ENCODE results near the gene WFIKKN2. TPM values are rescaled to one million over a fixed set of nuclear protein-coding genes. Genes with fewer than 3 reads are reported as not detected.

Gene WFIKKN2
- total RNA-seq, 1 experiment from 2014 or later: 0.05 TPM

DNA sequence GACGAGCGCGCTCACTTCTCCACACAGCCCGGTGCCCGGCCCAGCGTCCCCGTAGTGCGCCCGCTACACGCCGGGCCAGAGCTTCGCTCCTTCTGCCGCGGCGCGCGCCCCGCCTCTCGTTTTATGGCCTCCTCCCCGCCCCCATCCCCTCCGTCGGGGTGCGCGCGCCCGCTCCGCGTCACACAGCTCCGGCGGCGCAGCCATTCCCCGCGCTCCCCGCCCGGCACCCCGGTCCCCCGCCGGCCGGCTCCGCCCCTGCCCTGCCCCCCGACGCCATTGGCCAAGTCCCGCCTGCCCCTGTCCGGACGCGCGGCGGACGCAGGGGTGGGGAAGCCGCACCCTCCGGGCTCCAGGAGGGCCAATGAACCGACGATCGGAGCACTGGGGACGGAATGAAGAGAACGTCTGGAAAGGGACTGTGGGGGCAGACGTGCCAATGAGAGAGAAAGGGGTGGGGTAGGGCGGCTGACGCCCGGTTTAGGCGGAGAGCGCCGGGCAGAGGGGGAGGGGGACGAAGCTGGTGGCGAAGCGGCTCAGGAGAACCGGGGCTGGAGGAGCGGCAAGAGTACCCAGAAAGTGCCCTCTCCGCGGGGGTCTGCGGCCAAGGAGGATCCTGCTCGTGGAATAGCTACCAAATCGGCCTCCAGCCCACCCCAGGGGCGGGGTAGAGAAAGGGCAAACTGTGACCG, 31.0 kb downstream of the WFIKKN2 start, which contains the start of gene TOB1:
TOB1 (minus strand) TSS at position 94 of the 689 bp plus-strand sequence. CDS start 2,337 bp downstream, outside the sequence.
- peak; percentile 96 for DNase-seq (ENCODE audit: low read depth, low spot score)
- no peaks in the 10 kb centered on the region for H3K27me3 ChIP-seq (ENCODE audit: insufficient read depth, low read length)
- intact Hi-C loops (cut with micrococcal nuclease): loop anchor here (2.0 to 10.0 kb wide), 3 partner anchors 232 to 286 kb away; partner anchors contain the start of genes ABCC3, NME1 and SPAG9
- H4K20me1 ChIP-seq (ENCODE audit: insufficient read depth): peaks cover 23% of the 10 kb centered on the region
- BruUV-seq (replicated peaks): no TSS peak
- ChIA-PET RAD21 (ENCODE audit: low non-redundant PET in 1 of 2, low total read pairs in 2 of 2, uncharacterized antibody in 2 of 2, unreplicated experiment in 2 of 2) (interaction anchor here (0.9 to 1.4 kb wide), 4 partner anchors 78 to 83 kb away, joined by 4 read pairs; no protein-coding TSS in a partner anchor), CTCF (interaction anchor here (0.7 to 2.4 kb wide), 14 partner anchors 9 to 387 kb away, joined by 3 to 20 read pairs (median 4); partner anchors contain the start of gene NME1), POLR2A (interaction anchor here (0.6 to 6.1 kb wide), 63 partner anchors 9 to 569 kb away, joined by 3 to 89 read pairs (median 5); partner anchors contain the start of genes LUC7L3, NME1, NME2 and SPAG9)
- H3K36me3 ChIP-seq (ENCODE audit: control insufficient read depth in 1 of 2, insufficient read depth in 2 of 2, low read length in 2 of 2): peaks cover 11 to 13% of the 10 kb centered on the region in 2 experiments
- H3K4me1 ChIP-seq (ENCODE audit: control insufficient read depth in 1 of 2, insufficient read depth in 2 of 2, low read length in 2 of 2): peaks cover 17 to 36% of the 10 kb centered on the region in 2 experiments
- peak; percentile 81 for ATAC-seq
- peak within 1 kb of the TSS; percentile 86 for H3K9ac ChIP-seq (ENCODE audit: low read length)
- H3K9me2 ChIP-seq (ENCODE audit: insufficient read depth): no peaks in the 10 kb centered on the region
- H2AFZ ChIP-seq (ENCODE audit: low read depth, low read length, poor library complexity, severe bottlenecking): peak within 1 kb of the TSS; percentile 17
- H3K4me2 ChIP-seq (ENCODE audit: low read length): peak within 1 kb of the TSS; percentile 93
- no peaks in the 10 kb centered on the region for H3K9me3 ChIP-seq (ENCODE audit: control insufficient read depth in 1 of 2, insufficient read depth in 1 of 2, low read depth in 1 of 2, low read length in 2 of 2)
- H3K4me3 ChIP-seq (replicated peaks in 1 of 2; ENCODE audit: low read depth in 1 of 2, low read length in 2 of 2): peak within 1 kb of the TSS; percentile 70 to 83
- peak within 1 kb of the TSS; percentile 92 for H3K27ac ChIP-seq (ENCODE audit: low read depth, low read length)
- peaks cover 36% of the 10 kb centered on the region for H3K79me2 ChIP-seq (ENCODE audit: insufficient read depth, low read length)
- TF ChIP-seq CEBPB (IDR thresholded peaks at IDR 0.05; ENCODE audit: low read depth): no peak
- TF ChIP-seq POLR2A (IDR thresholded peaks at IDR 0.05; ENCODE audit: borderline replicate concordance, extremely low read depth, insufficient read depth, insufficient read length): peak; percentile 99
- TF ChIP-seq, protein P1, sequence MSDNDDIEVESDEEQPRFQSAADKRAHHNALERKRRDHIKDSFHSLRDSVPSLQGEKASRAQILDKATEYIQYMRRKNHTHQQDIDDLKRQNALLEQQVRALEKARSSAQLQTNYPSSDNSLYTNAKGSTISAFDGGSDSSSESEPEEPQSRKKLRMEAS (IDR thresholded peaks at IDR 0.05): peak; percentile 79
- TF ChIP-seq, protein P2, sequence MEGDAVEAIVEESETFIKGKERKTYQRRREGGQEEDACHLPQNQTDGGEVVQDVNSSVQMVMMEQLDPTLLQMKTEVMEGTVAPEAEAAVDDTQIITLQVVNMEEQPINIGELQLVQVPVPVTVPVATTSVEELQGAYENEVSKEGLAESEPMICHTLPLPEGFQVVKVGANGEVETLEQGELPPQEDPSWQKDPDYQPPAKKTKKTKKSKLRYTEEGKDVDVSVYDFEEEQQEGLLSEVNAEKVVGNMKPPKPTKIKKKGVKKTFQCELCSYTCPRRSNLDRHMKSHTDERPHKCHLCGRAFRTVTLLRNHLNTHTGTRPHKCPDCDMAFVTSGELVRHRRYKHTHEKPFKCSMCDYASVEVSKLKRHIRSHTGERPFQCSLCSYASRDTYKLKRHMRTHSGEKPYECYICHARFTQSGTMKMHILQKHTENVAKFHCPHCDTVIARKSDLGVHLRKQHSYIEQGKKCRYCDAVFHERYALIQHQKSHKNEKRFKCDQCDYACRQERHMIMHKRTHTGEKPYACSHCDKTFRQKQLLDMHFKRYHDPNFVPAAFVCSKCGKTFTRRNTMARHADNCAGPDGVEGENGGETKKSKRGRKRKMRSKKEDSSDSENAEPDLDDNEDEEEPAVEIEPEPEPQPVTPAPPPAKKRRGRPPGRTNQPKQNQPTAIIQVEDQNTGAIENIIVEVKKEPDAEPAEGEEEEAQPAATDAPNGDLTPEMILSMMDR (IDR thresholded peaks at IDR 0.05 in 2 of 3, conservative IDR thresholded peaks at IDR 0.05 in 1 of 3; ENCODE audit: borderline replicate concordance in 1 of 3, insufficient read depth in 1 of 3, low read depth in 2 of 3, low read length in 2 of 3): no peak
- TF ChIP-seq EZH2 (IDR thresholded peaks at IDR 0.05): no peak
- peak; percentile 46; the same call in 1 of the 2 replicates for TF ChIP-seq JUND (IDR thresholded peaks at IDR 0.05)
- TF ChIP-seq FOSL1 (IDR thresholded peaks at IDR 0.05; ENCODE audit: low read depth): no peak; the same call in 1 of the 2 replicates
- TF ChIP-seq SRF (IDR thresholded peaks at IDR 0.05; ENCODE audit: low read depth): no peak
- TF ChIP-seq, protein P3, sequence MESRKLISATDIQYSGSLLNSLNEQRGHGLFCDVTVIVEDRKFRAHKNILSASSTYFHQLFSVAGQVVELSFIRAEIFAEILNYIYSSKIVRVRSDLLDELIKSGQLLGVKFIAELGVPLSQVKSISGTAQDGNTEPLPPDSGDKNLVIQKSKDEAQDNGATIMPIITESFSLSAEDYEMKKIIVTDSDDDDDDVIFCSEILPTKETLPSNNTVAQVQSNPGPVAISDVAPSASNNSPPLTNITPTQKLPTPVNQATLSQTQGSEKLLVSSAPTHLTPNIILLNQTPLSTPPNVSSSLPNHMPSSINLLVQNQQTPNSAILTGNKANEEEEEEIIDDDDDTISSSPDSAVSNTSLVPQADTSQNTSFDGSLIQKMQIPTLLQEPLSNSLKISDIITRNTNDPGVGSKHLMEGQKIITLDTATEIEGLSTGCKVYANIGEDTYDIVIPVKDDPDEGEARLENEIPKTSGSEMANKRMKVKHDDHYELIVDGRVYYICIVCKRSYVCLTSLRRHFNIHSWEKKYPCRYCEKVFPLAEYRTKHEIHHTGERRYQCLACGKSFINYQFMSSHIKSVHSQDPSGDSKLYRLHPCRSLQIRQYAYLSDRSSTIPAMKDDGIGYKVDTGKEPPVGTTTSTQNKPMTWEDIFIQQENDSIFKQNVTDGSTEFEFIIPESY (IDR thresholded peaks at IDR 0.05; ENCODE audit: extremely low read depth, insufficient replicate concordance, low read length): peak; percentile 84
- no peak for TF ChIP-seq RAD21 (IDR thresholded peaks at IDR 0.05; ENCODE audit: low read depth)
- TF ChIP-seq EGR1 (IDR thresholded peaks at IDR 0.05; ENCODE audit: low read depth): 0 out of 2 replicates have a peak, but pooled peaks have one; percentile 54
- TF ChIP-seq, protein P4, sequence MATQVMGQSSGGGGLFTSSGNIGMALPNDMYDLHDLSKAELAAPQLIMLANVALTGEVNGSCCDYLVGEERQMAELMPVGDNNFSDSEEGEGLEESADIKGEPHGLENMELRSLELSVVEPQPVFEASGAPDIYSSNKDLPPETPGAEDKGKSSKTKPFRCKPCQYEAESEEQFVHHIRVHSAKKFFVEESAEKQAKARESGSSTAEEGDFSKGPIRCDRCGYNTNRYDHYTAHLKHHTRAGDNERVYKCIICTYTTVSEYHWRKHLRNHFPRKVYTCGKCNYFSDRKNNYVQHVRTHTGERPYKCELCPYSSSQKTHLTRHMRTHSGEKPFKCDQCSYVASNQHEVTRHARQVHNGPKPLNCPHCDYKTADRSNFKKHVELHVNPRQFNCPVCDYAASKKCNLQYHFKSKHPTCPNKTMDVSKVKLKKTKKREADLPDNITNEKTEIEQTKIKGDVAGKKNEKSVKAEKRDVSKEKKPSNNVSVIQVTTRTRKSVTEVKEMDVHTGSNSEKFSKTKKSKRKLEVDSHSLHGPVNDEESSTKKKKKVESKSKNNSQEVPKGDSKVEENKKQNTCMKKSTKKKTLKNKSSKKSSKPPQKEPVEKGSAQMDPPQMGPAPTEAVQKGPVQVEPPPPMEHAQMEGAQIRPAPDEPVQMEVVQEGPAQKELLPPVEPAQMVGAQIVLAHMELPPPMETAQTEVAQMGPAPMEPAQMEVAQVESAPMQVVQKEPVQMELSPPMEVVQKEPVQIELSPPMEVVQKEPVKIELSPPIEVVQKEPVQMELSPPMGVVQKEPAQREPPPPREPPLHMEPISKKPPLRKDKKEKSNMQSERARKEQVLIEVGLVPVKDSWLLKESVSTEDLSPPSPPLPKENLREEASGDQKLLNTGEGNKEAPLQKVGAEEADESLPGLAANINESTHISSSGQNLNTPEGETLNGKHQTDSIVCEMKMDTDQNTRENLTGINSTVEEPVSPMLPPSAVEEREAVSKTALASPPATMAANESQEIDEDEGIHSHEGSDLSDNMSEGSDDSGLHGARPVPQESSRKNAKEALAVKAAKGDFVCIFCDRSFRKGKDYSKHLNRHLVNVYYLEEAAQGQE (IDR thresholded peaks at IDR 0.05; ENCODE audit: low read depth): no peak
- no peak for TF ChIP-seq TCF7L2 (IDR thresholded peaks at IDR 0.05; ENCODE audit: borderline replicate concordance, extremely low read depth, insufficient read depth, insufficient read length)
- peak; percentile 80 for TF ChIP-seq SP1 (IDR thresholded peaks at IDR 0.05; ENCODE audit: low read depth)
- TF ChIP-seq ZFX (IDR thresholded peaks at IDR 0.05): no peak; the same call in 1 of the 2 replicates
- TF ChIP-seq POLR2AphosphoS5 (IDR thresholded peaks at IDR 0.05; ENCODE audit: low read depth, low read length): peak; percentile 99
- TF ChIP-seq, protein P5, sequence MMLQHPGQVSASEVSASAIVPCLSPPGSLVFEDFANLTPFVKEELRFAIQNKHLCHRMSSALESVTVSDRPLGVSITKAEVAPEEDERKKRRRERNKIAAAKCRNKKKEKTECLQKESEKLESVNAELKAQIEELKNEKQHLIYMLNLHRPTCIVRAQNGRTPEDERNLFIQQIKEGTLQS (IDR thresholded peaks at IDR 0.05): no peak
- TF ChIP-seq SIN3A (IDR thresholded peaks at IDR 0.05; ENCODE audit: low read depth): peak; percentile 99
- no peak for TF ChIP-seq ZNF274 (IDR thresholded peaks at IDR 0.05; ENCODE audit: low read depth, low read length)
